GM21723 (cell line): ENCODE results near the gene KRTAP12-4.
"Not testable (repeated sequence)": the region's sequence is repeated elsewhere in the genome, so short reads cannot be mapped to it uniquely, and the experiment has no call there.

ENCODE experiments used
- ATAC-seq: cut with Tn5 transposase; IDR thresholded peaks from one replicate; pipeline ENCODE4 v1.9.1; 2021; ENCODE audit warnings: mild to moderate bottlenecking, moderate library complexity; ENCODE audit not compliant: unreplicated experiment

KRTAP12-4 gene

GRCh38 chr21:44654576-44655175 is at the start of gene KRTAP12-4:
TSS of gene KRTAP12-4 (minus strand) at chr21:44654659. CDS start at chr21:44654614, 45 bp downstream.
- ATAC-seq = no peak

- no peak for ATAC-seq
Measured at GRCh38 chr21:44703731-44704635, 49.5 kb upstream of the KRTAP12-4 start.

GRCh38 chr21:44702973-44703730 is 48.7 kb upstream of the KRTAP12-4 start:
- ATAC-seq = no peak

- ATAC-seq = no peak
Measured at GRCh38 chr21:44702111-44702972, 47.9 kb upstream of the KRTAP12-4 start.

GRCh38 chr21:44701541-44701940 is 47.1 kb upstream of the KRTAP12-4 start:
- ATAC-seq = no peak

GRCh38 chr21:44701023-44701400 is 46.6 kb upstream of the KRTAP12-4 start:
- no peak for ATAC-seq

GRCh38 chr21:44700101-44701022 is 45.9 kb upstream of the KRTAP12-4 start:
- ATAC-seq = no peak

GRCh38 chr21:44699502-44700001 is 45.1 kb upstream of the KRTAP12-4 start:
- no peak for ATAC-seq

- no peak for ATAC-seq
Measured at GRCh38 chr21:44697811-44698734, 43.6 kb upstream of the KRTAP12-4 start.

- not testable (repeated sequence) for ATAC-seq
Measured at GRCh38 chr21:44697172-44697810, 42.8 kb upstream of the KRTAP12-4 start, which contains the start of gene KRTAP10-12. TSS of gene KRTAP10-12 (plus strand) at chr21:44697172. CDS start at chr21:44697202, 30 bp downstream.

GRCh38 chr21:44696572-44696971 is 42.1 kb upstream of the KRTAP12-4 start:
- ATAC-seq = no peak

- no peak for ATAC-seq
Measured at GRCh38 chr21:44695641-44696040, 41.2 kb upstream of the KRTAP12-4 start.

- ATAC-seq = no peak
Measured at GRCh38 chr21:44695184-44695583, 40.7 kb upstream of the KRTAP12-4 start.

GRCh38 chr21:44694776-44695175 is 40.3 kb upstream of the KRTAP12-4 start:
- no peak for ATAC-seq

GRCh38 chr21:44692798-44693512 is 38.5 kb upstream of the KRTAP12-4 start:
- ATAC-seq = no peak

- no peak for ATAC-seq
Measured at GRCh38 chr21:44691686-44692085, 37.2 kb upstream of the KRTAP12-4 start.

GRCh38 chr21:44689740-44690139 is 35.3 kb upstream of the KRTAP12-4 start:
- not testable (repeated sequence) for ATAC-seq
